HG03432 (cell line): ENCODE data around the gene CBX3.
"Not testable (repeated sequence)": the region's sequence is repeated elsewhere in the genome, so short reads cannot be mapped to it uniquely, and the experiment has no call there.

Experiments
- ATAC-seq: cut with Tn5 transposase; IDR thresholded peaks from one replicate; pipeline ENCODE4 v1.9.1; 2021; ENCODE audit warnings: mild to moderate bottlenecking, moderate library complexity; ENCODE audit not compliant: unreplicated experiment

The CBX3 gene

GRCh38 chr7:26169271-26169670 lies 32.3 kb upstream of the CBX3 start:
- no peak for ATAC-seq

- no peak for ATAC-seq
Observed at GRCh38 chr7:26170663-26171062, 30.9 kb upstream of the CBX3 start.

GRCh38 chr7:26171601-26172000 lies 29.9 kb upstream of the CBX3 start:
- ATAC-seq, result no peak

- no peak for ATAC-seq
Observed at GRCh38 chr7:26172048-26172447, 29.5 kb upstream of the CBX3 start.

- ATAC-seq, result not testable (repeated sequence)
Observed at GRCh38 chr7:26175903-26176302, 25.6 kb upstream of the CBX3 start.

GRCh38 chr7:26176696-26177095 lies 24.8 kb upstream of the CBX3 start:
- ATAC-seq, result not testable (repeated sequence)

GRCh38 chr7:26177269-26177668 lies 24.3 kb upstream of the CBX3 start:
- ATAC-seq, result not testable (repeated sequence)

- ATAC-seq, result no peak
Observed at GRCh38 chr7:26178272-26178960, 23.1 kb upstream of the CBX3 start.

- no peak for ATAC-seq
Observed at GRCh38 chr7:26179422-26179821, 22.1 kb upstream of the CBX3 start.

GRCh38 chr7:26179826-26180497 lies 21.6 kb upstream of the CBX3 start:
- ATAC-seq, result no peak

- ATAC-seq, result no peak
Observed at GRCh38 chr7:26180792-26181198, 20.8 kb upstream of the CBX3 start.

- no peak for ATAC-seq
Observed at GRCh38 chr7:26181474-26182227, 19.9 kb upstream of the CBX3 start.

- no peak for ATAC-seq
Observed at GRCh38 chr7:26182283-26182682, 19.3 kb upstream of the CBX3 start.

GRCh38 chr7:26182706-26183105 lies 18.8 kb upstream of the CBX3 start:
- ATAC-seq, result no peak

GRCh38 chr7:26183545-26184280 lies 17.8 kb upstream of the CBX3 start:
- ATAC-seq, result no peak

GRCh38 chr7:26184281-26185101 lies 17.1 kb upstream of the CBX3 start:
- ATAC-seq, result not testable (repeated sequence)

- no peak for ATAC-seq
Observed at GRCh38 chr7:26185131-26185843, 16.3 kb upstream of the CBX3 start.

GRCh38 chr7:26185844-26186180 lies 15.7 kb upstream of the CBX3 start:
- no peak for ATAC-seq

- no peak for ATAC-seq
Observed at GRCh38 chr7:26186364-26187311, 14.9 kb upstream of the CBX3 start.
